HG02610 (cell line): ENCODE data around the gene PARP2.
"Not testable (repeated sequence)": the region's sequence is repeated elsewhere in the genome, so short reads cannot be mapped to it uniquely, and the experiment has no call there.

Experiments
- ATAC-seq: cut with Tn5 transposase; IDR thresholded peaks from one replicate; pipeline ENCODE4 v1.9.1; 2021; ENCODE audit warnings: mild to moderate bottlenecking, moderate library complexity; ENCODE audit not compliant: unreplicated experiment

The PARP2 gene, protein sequence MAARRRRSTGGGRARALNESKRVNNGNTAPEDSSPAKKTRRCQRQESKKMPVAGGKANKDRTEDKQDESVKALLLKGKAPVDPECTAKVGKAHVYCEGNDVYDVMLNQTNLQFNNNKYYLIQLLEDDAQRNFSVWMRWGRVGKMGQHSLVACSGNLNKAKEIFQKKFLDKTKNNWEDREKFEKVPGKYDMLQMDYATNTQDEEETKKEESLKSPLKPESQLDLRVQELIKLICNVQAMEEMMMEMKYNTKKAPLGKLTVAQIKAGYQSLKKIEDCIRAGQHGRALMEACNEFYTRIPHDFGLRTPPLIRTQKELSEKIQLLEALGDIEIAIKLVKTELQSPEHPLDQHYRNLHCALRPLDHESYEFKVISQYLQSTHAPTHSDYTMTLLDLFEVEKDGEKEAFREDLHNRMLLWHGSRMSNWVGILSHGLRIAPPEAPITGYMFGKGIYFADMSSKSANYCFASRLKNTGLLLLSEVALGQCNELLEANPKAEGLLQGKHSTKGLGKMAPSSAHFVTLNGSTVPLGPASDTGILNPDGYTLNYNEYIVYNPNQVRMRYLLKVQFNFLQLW

GRCh38 chr14:20343092-20343861 is at the start of gene PARP2:
Gene PARP2, plus strand, starts transcription at chr14:20343635. Its CDS starts 7 bp downstream, at chr14:20343642.
- peak; percentile 96 for ATAC-seq

- ATAC-seq: no peak
These were observed 48.8 kb upstream of the PARP2 start for GRCh38 chr14:20294636-20295035.

DNA sequence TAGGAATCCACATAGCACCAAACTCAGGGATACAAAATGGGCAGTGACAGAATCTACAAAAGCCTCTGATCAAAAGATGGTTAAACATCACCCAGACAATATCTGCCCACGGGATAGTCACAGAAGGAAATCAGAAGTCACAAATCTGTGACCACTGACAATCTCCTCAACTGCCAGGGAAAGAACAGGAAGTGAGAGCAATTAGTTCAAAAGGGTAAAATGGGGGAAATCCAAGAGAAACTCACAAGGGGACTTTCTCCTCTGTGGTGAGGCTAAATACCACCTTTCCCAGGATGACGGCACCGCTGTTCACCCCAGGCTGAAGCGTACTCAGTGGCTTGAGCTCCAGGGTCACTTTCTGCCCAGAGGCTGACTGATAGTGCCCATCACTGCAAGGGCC is 48.4 kb upstream of the PARP2 start:
- ATAC-seq: peak; percentile 97

DNA sequence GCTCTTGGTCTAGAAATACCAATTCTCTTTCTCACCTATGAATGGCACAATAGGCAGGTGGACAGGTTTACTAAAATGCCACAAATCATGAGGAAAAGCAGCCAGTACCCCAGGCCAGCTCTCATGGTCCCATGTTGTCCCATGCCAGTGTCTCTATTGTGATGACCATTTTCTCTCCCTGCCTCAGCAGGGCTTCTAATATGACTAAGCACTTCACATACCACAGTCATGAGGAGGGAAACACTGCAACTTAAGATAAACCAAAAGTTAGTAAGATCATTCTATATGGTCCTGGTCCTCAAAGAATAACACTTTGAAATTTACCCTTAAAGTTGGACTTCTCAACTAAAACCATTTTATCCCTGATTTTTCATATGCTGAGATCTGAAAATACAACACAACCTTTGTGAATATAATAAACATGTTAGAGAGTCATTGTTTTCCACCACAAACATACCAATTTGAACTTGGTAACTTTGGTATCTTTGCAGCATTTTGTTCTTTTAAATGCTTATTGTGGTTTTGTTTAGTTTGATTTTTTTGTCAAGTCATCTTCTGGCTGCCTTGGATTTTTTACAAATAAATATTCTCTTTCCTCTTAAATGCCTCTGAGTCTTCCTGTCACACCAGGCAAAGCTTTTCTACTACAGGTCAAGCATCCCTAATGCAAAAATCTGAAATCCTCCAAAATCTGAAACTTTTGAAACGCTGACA is 41.2 kb upstream of the PARP2 start:
- ATAC-seq: no peak

- ATAC-seq: peak; percentile 87
These were observed 38.0 kb upstream of the PARP2 start, which contains the start of gene TTC5 for GRCh38 chr14:20305265-20306078. Gene TTC5, minus strand, starts transcription at chr14:20305951. Its CDS starts 14 bp downstream, at chr14:20305937.

DNA sequence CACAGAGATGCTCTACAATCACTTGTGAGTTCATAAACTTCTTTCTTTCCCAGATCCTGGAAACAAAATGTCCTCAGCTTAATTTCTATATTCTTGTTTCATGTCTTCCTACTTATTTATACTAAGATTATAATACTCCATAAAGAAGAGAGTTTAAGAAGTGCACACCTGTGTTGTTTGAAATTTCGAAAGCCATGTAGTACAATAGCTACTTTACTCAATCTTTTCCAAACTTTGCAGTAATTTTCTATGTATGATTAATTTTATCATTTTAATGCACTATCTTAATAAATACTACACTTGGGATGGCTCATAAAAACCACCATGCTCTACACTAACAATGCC is 37.4 kb upstream of the PARP2 start:
- no peak for ATAC-seq

DNA sequence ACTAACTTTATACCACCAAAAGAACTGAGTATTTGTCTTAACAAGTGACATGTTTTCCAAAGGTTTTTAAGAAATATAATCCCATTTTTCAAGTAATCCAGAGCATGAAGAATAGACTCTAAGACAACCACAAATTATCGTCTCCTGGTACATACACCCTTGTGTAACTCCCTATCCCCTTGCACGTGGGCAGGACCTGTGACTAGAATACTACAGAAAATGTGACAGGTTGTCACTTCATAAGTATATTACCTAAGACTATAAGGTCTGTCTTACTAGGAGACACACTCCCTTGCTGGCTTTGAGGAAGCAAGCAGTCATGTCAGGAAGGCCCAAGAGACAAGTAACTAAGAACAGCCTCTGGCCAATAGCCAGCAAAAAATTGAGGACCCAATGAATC is 29.4 kb upstream of the PARP2 start:
- ATAC-seq: no peak

DNA sequence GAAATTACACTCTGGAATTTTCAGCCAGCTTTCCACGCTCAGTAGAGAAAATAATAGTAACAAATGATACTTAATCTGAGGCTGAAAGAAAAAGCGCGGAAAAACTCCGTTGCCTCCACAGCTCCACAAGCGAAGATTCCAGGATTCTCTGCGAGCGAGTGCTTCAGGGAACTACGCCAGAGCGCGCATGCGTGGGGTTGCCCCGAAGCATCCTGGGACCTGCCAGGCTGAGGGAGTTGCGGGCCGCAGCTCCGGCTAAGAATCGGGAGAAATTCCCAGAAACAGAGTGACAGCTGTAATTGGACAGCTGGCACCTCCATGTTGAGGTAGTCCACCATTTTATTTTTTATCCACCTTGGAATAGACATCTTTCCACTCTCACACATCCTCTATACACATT is 25.7 kb upstream of the PARP2 start:
- no peak for ATAC-seq

DNA sequence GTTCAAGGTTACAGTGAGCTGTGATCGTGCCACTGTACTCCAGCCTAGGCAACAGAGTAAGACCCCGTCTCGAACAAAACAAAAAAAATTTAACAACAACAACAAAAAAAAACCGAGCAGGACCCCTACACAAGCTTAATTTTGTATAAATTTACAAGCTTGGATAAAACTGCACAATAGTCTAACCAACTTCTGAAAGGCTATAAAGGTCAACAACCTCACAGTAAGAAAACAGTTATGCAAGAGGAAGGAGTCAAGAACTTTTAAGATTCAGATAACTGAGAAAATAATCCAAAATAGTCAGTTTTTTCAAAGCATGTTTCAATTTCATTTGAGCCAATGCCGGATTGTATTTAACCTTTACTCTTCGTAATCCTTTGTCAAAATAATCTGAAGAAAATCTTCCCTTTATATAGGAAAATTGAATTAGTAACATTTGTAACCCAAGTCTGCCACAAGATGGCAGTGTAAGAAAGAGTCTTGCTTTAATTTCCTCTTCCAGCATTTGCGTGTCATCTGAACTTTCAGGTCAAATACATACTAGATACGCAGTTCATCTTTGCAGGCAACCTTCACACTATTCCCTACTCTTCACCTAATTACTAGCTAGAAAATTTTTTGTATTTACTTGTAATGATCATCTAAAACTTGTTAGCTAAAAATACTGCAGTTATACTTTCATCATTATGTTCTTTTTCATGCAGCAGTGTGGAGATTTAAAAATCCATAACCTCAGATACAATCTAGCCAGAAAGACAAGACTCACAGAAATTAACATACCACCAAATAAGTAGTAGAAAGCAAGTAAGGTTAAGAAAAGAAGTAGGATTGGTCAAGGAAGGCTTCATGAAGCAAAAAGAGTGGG is 16.2 kb upstream of the PARP2 start:
- ATAC-seq: no peak

DNA sequence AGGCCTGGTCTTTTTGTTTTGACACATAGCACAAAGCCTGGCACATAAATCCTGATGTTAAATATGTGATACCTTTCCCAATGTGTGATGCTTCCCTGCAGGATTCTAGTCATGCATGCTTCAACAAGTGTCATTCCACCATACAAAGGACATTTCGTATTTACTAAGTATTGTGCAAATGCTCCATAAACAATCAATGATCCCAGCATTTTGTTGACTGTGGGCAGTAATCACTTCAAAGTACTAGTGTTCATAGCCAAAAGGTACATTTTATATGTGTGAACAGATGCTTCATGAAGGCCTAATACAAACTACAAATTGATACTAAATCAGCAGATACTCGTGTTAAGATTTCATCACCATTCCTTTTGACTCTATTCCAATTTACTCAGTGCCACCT is 14.7 kb upstream of the PARP2 start:
- no peak for ATAC-seq

- no peak for ATAC-seq
These were observed 14.1 kb upstream of the PARP2 start for GRCh38 chr14:20329355-20329754.

DNA sequence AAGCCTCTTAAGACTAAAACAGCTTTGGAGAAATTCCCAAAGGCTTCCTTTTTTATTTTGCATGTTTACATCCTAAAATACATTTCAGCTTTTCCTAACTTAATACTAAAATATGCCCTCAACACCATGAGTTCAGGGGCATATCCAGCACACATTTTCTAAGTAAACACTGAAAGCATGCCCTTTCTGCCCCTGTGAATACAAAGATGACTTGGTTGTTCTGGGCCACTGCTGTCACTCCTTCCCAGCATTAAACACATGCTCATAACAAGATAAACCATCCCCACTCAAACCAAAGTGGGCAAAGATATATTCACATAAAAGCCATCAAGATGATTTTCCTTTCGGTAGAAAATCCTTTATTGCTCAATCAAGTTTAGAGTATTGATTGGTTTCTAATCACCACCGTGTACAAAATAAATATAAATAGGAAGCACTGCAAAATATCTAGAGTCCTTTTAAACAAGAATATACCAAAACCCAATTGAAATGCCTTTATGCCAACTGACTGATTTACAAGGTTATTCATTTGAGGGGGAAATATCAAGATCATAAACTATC is 12.3 kb upstream of the PARP2 start:
- ATAC-seq: no peak

DNA sequence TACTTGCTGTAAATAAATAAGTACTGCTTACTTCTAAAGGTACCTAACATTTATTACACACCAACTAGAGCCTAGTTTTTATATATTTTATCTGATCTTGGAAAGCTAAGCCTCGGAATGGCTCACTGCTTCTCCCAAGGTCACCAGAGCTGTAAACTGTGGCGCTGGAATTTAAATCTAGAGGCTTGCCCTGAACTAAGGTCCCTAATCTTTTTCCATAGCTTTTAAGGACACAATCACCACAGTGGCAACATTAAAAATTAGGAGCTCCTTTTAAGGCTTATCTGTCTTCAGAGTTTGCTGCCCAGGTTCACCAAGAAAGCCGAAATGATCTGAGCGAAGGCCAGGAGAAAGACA is 11.0 kb upstream of the PARP2 start:
- no peak for ATAC-seq

GRCh38 chr14:20332788-20333493 is 10.5 kb upstream of the PARP2 start, which contains the start of gene CCNB1IP1:
Gene CCNB1IP1, minus strand, starts transcription at chr14:20333279. Its CDS starts 16,756 bp downstream, at chr14:20316523.
- ATAC-seq: peak; percentile 100

GRCh38 chr14:20333494-20333841 is 10.0 kb upstream of the PARP2 start:
- no peak for ATAC-seq

DNA sequence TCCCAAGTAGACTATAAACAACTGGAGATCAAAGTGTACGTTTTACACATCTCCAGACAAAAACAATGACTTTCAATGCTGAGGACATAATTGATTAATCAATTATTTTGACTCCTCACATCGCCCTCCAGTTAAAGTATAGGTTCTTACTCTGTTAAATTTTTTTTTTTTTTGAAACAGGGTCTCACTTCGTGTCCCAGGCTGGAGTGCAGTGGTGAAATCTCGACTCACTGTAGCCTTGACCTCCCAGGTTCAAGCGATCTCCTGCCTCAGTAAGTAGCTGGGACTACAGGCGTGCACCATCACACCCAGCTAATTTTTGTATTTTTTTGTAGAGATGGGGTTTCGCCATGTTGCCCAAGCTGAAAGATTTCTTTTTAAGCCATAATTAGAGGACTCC is 9.4 kb upstream of the PARP2 start:
- ATAC-seq: no peak

GRCh38 chr14:20341032-20341431 is 2.4 kb upstream of the PARP2 start:
- ATAC-seq: not testable (repeated sequence)

DNA sequence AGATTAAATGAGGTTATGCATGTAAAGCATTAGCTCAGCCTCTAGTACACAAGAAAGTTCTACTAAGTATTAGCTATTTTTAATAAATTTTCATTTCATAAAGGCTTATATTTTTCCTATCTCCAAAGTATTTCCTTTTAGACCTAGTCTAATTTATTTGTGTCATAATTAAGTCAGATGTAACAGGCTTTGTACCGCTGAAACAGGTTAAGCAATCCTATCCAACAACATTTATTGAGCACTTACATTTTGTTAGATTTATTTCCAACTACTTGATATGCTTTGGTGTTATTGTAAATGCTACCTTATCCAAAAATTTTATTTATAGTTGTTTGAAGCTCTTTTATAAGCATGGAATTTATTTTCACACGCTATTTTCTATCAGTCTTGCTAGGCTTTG is 1.8 kb upstream of the PARP2 start:
- ATAC-seq: no peak

DNA sequence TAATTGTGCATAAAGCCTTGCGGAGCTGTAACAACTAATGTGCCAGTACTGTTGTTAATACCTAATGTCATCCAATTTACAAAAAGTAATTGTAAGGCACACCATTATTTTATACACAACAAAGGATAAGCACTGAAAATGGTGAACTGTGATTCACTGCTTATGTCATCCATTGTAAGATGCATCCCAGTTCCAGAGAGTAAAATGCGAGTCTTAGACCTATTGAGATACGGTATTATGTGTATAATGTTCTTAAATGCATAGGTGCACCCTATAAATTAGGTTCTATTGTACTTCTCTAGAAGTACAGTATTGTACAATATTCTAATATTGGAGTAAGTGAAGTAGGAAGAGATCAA is 406 bp downstream of the PARP2 start:
- ATAC-seq: no peak
